SU-DHL-6 (cell line): ENCODE results near the gene CTR9.

Experiments used
- CTCF ChIP-seq: fragments of 200-600 bp; sonication (generic); IDR thresholded peaks from one replicate; pipeline ENCODE4 v1.5.1; 2017; ENCODE audit warnings: antibody characterized with exemption, mild to moderate bottlenecking, low read length, moderate library complexity; ENCODE audit not compliant: insufficient read depth, poor library complexity, severe bottlenecking
- EZH2phosphoT487 ChIP-seq: fragments of 200-600 bp; sonication (generic), shearing (Covaris generic); conservative IDR thresholded peaks from 2 replicates; pipeline ENCODE4 v1.6.1; 2018; ENCODE audit warnings: mild to moderate bottlenecking, antibody characterized with exemption, low read length, moderate library complexity, mixed read lengths

- TF ChIP-seq CTCF: no peak
- no peak for TF ChIP-seq EZH2phosphoT487
Observed at GRCh38 chr11:10777393-10777793, 26.3 kb downstream of the CTR9 start.
